ENCODE data around the gene CDPF1.
A peak's percentile ranks its signal among the peaks of the same experiment; 100 is the strongest.
"Not testable (repeated sequence)": the region's sequence is repeated elsewhere in the genome, so short reads cannot be mapped to it uniquely, and the experiment has no call there.

The CDPF1 gene

GRCh38 chr22:46281866-46282678 lies 32.0 kb upstream of the CDPF1 start:
- no peak for DNase-seq

- DNase-seq, result no peak
Observed at GRCh38 chr22:46280999-46281623, 31.0 kb upstream of the CDPF1 start.

- no peak for DNase-seq
Observed at GRCh38 chr22:46280063-46280817, 30.1 kb upstream of the CDPF1 start.

DNA sequence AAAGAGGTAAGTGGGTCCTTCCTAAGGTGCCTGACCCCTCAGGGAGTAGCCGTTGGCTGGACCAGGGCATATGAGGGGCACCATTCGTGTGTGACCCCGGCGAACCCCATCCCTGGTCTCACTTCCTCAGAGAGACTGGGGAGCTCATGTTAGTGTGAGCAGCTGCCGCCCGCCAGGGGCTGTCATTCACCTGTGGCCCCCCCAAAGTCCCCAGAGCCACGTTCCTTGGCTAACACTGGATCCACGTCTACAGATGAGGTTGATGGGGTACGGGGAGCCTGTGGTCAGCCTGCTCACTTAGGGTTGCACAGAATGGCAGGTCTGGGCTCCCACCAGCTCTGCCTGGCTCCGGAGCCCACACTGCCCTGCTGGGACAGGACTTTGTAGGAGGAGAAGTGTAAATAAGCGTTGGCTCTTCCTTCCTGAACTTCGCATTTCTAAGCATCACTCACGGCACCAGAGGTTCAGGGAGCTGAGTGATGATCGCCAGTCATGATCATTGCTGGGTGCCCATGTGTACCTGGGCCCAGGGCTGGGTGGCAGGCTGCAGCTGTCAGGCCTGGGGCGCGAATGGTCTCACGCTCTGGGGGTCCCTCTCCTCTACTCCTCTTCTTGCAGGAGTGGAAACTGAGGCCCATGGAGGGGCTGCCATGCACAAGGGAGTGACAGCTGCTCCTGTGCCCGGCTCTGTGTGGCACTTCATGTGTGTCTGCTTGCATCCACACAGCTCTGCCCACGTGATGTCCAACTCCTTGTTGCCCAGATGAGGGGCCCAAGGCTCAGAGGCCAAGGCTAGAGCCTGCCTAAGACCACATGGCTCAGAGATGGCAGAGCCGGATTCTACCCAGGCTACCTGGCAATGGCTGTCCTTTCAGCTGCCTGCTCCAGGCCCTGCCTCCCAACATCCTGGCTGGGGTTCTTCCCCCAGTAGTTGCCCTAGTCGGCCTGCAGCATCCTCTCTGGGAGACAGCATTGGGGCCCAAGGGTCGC lies 28.9 kb upstream of the CDPF1 start:
- DNase-seq, result no peak

GRCh38 chr22:46276563-46276962 lies 26.5 kb upstream of the CDPF1 start:
- DNase-seq, result no peak

DNA sequence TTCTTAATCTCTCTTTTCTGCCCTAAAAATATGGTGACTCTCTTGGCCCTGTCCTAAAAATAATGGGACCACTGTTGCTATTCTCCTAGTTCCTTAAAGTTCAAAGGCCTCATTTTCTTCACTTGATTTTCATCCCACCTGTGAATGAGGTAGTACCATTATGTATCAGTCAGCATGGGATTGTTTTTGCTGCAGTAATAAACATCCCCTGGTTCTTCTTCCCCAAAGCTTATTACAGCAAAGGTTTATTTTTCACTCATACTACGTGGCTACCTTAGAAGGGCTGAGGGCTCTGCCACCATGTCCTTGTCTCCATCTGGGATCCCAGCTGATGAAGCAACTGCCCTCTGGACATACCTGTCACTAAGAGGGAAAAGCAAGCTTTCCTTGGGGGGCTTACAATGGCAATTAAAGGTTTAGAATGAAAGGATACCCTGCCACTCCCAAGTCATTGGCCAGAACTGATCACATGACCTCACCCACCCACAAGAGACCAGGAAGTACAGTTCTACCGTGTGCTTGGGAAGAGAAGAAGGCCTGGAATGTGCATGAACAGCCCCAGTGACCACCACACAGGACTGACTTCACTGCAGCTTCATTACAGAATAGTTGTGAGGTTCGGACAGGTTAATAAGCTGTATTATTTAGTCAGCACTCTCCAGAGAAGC lies 25.5 kb upstream of the CDPF1 start:
- no peak for DNase-seq

- DNase-seq, result no peak
Observed at GRCh38 chr22:46274381-46274780, 24.3 kb upstream of the CDPF1 start.

GRCh38 chr22:46273432-46274148 lies 23.5 kb upstream of the CDPF1 start:
- DNase-seq, result no peak

- DNase-seq, result no peak
Observed at GRCh38 chr22:46272762-46273431, 22.8 kb upstream of the CDPF1 start.

GRCh38 chr22:46272196-46272595 lies 22.1 kb upstream of the CDPF1 start:
- DNase-seq, result no peak

- DNase-seq, result no peak
Observed at GRCh38 chr22:46269564-46269963, 19.5 kb upstream of the CDPF1 start.

GRCh38 chr22:46267431-46268279 lies 17.6 kb upstream of the CDPF1 start, which contains the start of gene TTC38:
TTC38 (plus strand) TSS chr22:46268008; CDS start chr22:46268040, 32 bp downstream.
- peak; percentile 14 for DNase-seq

- not testable (repeated sequence) for DNase-seq
Observed at GRCh38 chr22:46265627-46266026, 15.5 kb upstream of the CDPF1 start.

DNA sequence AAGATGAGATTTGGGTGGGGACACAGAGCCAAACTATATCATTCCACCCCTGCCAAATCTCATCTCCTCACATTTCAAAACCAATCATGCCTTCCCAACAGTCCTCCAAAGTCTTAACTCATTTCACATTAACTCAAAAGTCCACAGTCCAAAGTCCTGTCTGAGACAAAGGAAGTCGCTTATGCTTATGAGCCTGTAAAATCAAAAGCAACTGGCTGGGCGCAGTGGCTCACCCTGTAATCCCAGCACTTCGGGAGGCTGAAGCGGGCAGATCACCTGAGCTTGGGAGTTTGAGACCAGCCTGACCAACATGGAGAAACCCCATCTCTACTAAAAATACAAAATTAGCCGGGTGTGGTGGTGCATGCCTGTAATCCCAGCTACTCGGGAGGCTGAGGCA lies 14.4 kb upstream of the CDPF1 start:
- DNase-seq, result not testable (repeated sequence)

GRCh38 chr22:46263216-46263590 lies 13.1 kb upstream of the CDPF1 start, which contains the start of gene PKDREJ:
PKDREJ (minus strand) TSS chr22:46263343; CDS start chr22:46263322, 21 bp downstream.
- DNase-seq, result no peak

DNA sequence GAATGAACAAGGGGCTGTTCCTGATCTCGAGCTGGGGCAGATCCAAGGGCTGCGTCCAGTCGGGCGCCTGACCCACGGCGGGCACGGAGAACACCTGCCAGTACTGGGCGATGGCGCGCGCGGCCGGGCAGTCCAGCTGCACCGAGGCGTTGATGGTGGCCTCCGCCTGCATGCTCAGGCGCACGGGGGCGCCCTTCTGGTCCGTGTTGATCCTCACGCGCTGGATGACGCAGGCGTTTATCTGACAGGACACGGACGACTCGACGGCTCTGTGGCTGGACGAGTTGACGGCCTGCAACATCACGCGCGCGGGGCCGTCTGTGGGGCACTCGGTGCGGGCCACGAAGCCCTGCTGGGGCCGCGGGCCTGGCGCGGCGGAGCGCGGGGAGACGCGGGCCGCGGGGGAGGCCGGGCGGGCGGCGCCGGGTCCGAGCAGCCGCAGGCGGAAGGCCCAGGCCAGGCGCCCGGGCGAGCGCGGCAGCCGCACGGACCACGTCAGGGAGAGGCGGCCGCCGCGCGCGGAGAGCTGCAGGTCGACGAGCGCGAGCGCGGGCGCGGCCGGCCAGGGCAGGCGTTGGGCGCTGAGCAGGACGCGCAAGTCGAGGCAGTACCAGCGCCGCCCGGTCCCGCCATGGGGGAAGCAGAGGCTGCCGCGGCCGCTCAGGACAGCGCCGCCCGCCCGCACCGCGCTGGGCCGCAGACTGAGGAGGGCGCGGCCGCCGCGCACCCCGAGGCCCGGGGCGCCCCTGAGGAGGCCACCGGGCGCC lies 12.5 kb upstream of the CDPF1 start:
- DNase-seq, result no peak

DNA sequence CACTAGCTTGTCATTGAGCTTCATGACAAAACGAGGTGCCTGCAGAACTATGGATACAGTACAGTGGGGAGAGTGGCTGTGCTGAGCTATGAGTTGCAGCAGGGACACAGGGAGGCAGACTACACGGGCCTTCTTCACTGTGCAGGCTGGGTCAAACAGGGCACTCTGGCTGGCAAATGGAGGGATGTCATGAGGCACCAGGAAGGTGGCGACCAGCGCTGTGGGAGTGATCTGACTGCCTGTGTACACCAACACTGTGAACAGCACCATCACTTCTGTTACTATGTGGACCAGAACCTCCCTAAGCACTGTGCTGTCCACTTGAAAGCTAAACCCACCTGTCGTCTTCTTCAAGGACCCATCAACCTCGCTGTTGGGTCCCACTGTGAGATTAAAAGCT lies 9.9 kb upstream of the CDPF1 start:
- no peak for DNase-seq

GRCh38 chr22:46259374-46259773 lies 9.3 kb upstream of the CDPF1 start:
- DNase-seq, result no peak

Data from NCI-H748 treated with DMSO at 0.1 percent for 48 hours (cell line).